Endothelial cell of umbilical vein (primary cell): ENCODE results near the gene SPPL3.
"Not testable (repeated sequence)": the region's sequence is repeated elsewhere in the genome, so short reads cannot be mapped to it uniquely, and the experiment has no call there.

Experiments used
- CTCF ChIP-seq, 2 donors: IDR thresholded peaks; 1 replicate in 1 of 2; 2 replicates in 1 of 2; pipeline ENCODE4 v1.5.1; 2011; ENCODE audit warnings: low read length in 2 of 2, mild to moderate bottlenecking in 2 of 2, moderate library complexity in 2 of 2, control low read depth in 1 of 2, inconsistent platforms in 1 of 2, low read depth in 1 of 2; ENCODE audit not compliant: insufficient read depth in 1 of 2; ENCODE audit errors: extremely low read depth in 1 of 2
- EZH2 ChIP-seq: IDR thresholded peaks from 2 replicates; pipeline ENCODE4 v1.6.1; 2012; ENCODE audit warnings: borderline replicate concordance, low read depth, mild to moderate bottlenecking, moderate library complexity, low read length, inconsistent platforms; ENCODE audit not compliant: severe bottlenecking
- MAX ChIP-seq: IDR thresholded peaks from 2 replicates; pipeline ENCODE4 v1.6.1; 2011; ENCODE audit not compliant: insufficient read depth, insufficient read length
- MYC ChIP-seq: IDR thresholded peaks from one replicate; pipeline ENCODE4 v1.6.1; 2011; ENCODE audit warnings: mild to moderate bottlenecking, low read depth, low read length
- POLR2A ChIP-seq: IDR thresholded peaks from 2 replicates; pipeline ENCODE4 v1.6.1; 2012; ENCODE audit warnings: low read depth, mild to moderate bottlenecking, control low read depth, low read length

- TF ChIP-seq CTCF (IDR thresholded peaks at IDR 0.05; ENCODE audit: extremely low read depth in 1 of 2, insufficient read depth in 1 of 2, low read depth in 1 of 2, low read length in 2 of 2); EZH2; POLR2A; MAX; MYC: not testable (repeated sequence)
These were observed 111.7 kb downstream of the SPPL3 start for GRCh38 chr12:120792456-120792855.
